Measurements from ENCODE around the gene OR2V2. TPM values are rescaled to one million over a fixed set of nuclear protein-coding genes. Genes with fewer than 3 reads are reported as not detected.
"Not testable (repeated sequence)": the region's sequence is repeated elsewhere in the genome, so short reads cannot be mapped to it uniquely, and the experiment has no call there.

OR2V2 gene
- polyA plus RNA-seq, 1 donor, result not detected

DNA sequence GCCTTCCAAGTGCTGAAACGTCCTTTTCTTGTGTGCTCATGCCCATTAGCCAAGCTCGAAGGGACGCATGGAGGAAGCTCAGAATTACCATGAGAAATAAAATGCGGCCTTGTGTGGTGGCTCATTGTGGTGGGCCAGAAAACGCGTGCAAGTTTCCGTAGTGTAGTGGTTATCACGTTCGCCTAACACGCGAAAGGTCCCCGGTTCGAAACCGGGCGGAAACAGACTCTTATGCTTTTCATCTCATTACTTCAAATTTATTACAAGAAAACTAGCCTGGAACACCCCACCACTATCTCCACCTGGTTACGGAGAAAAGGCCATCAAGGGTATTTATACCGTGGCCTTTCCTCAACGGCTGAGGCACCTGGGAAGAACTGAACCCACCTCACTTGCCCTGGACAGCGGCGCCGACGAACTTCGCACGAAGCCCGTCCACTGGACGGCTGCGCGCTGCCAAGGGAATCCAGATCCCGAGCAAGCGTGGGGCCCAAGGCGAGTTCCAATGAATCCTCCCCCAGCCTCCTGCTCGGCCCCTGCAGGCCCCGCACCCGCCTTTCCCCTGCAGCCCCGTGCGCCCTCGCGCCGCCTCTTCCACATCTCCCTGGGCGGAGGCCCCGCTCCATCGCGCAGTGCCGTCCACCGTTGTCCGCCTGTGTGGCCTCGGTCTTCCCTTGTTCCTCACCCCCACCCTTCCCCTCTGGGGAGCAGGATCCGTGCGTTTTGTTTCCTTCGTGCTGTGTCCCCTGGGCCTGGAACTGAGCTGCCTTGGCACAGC, 22.3 kb downstream of the OR2V2 start:
- DNase-seq, result not testable (repeated sequence)

DNA sequence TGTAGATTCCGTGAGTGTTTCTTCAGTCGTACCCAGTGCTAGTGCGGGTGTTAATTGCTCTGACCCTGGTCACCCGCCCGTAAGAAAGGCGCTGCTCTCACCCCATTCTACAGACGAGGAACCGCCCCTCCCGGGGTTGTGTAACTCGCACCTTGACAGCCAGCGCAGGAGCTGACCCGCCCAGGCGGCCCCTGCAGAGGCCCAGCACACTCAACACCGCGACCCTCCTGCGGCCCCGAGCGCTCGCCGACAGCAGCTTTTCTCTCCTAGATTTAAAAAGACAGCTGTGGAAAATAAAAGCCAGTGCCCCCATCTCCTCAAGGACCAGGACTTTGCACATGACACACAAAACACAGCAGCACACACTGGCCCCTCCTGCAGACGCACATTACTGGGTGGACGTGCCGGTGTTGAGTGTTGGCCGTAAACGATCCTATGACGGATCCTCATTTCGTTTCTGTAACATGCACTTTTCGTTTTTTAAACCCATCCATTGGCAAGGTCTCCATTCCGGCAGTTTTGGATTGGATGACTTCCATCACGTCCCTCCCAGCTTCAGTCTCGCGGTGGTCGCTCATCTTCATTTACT, 22.9 kb downstream of the OR2V2 start:
- no peak for DNase-seq

GRCh38 chr5:181170996-181171395, 23.6 kb downstream of the OR2V2 start:
- no peak for DNase-seq

DNA sequence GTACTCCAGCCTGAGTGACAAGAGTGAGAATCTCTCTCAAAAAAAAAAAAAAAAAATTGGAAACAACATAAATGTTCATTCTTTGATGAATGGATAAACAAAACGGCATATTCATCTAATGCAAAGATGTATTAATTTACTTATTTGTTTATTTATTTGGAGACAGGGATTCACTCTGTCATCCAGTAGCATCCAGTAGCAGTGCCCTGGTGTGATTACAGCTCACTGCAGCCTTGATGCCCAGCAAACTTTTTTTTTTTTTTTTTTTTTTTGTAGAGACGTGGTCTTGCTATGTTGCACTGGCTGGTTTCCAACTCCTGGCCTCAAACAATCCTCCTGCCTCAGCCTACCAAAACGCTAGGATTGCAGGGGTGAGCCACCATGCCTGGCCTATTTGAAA, 24.4 kb downstream of the OR2V2 start:
- DNase-seq, result no peak

DNA sequence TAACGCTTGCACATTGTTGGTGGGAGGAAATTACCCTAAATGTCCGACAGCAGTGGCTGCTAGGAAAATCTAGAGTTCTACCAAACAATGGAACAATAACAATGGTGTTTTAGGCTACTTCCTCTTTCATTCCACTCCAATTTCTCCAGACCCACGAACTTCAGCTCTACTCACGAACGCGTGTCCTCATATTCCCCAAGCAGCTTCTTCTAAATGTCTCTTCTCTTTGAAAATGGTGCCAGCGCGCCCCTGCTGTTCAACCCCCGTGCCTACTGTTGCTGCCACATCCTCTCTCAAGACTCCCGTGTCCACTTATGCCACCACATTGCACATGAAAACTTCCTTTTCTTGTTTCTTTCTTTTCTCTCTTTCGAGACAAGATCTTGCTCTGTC, 25.6 kb downstream of the OR2V2 start:
- no peak for DNase-seq

- DNase-seq, result no peak
Observed at GRCh38 chr5:181173420-181174342, 26.3 kb downstream of the OR2V2 start.

DNA sequence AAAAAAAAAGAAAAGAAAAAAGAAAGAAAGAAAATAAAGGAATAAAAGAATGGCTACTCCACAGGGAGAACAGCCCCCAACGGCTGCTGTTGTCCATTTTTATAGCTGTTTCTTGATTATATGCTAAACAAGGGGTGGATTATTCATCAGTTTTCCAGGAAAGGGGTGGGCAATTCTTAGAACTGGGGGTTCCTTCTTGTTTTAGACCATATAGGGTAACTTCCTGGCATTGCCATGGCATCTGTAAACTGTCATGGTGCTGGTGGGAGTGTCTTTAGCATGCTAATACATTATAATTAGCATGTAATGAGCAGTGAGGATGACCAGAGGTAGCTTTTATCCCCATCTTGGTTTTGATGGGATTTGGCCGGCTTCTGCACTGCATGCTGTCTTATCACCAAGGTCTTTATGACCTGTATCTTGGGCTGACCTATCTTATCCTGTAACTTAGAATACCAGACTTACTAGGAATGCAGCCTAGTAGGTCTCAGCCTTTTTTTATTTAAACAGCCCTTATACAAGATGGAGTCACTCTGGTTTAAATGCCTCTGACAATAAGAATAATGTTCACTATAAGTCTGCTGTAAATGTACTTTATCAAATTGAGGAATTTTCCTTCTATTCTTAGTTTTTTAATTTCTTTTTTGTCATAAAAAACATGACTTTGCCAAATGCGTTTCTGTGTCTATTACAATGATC, 29.0 kb downstream of the OR2V2 start:
- DNase-seq, result no peak

DNA sequence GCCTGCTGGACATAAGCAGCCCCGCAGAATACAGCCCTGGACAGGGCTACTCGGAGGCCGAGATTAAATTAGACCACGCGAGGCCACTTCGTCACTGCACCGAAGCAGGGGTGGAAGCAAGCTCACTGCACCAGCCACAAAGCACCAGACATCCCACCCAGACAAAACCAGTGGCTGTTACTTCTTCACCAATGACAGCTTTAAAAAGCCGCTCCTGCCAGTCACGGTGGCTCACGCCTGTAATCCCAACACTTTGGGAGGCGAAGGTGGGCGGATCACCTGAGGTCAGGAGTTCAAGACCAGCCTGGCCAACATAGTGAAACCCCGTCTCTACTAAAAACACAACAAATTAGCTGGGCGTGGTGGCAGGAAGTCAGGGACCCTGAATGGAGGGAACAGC, 30.2 kb downstream of the OR2V2 start:
- DNase-seq, result not testable (repeated sequence)

- no peak for DNase-seq
Observed at GRCh38 chr5:181181650-181182565, 34.5 kb downstream of the OR2V2 start.

DNA sequence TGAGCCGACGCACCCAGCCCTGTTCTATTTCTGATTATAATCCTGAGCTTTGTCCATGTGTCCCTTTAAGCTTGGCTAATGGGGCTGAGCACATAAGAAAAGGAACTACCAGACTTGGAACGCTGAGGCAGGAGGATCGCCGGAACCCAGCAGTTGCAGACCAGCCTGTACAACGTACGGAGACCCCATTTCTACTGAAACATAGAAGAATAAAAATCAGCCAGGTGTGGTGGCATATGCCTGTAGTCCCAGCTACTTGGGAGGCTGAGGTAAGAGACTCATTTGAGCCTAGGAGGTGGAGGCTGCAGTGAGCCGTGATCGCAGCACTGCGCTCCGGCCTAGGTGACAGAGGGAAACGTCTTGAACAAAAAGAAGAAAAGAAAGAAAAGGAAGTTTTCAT, 35.3 kb downstream of the OR2V2 start:
- DNase-seq, result no peak

DNA sequence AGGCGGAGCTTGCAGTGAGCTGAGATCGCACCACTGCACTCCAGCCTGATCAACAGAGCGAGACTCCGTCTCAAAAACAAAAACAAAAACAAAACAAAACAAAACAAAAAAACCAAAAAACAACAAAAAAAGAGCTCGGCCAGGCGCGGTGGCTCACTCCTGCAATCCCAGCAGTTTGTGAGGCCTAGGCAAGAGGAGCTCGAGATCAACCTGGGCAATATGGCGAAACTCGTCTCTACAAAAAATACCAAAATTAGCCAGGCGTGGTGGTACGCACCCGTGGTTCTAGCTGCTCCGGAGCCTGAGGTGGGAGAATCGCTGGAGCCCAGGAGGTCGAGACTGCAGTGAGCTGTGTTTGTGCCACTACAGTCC, 37.4 kb downstream of the OR2V2 start:
- no peak for DNase-seq

DNA sequence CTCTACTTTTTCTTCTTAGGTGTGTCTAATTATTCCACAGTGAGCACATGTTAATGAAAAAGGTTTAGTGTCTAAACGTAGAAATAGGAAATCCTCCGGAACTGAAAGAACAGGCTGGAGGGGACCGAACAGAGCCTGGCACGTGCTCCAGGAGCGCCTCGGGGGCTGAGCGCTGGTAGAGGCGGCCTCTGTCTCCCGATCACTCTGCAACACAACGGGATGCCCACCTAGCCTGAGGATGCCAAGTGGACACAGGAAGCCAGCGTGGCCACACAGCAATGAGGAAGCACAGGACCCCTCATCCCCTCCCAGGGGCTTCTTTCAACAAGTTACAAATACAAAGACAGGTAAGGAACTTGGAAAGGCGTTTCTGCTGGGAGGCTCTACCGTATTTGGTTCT, 38.2 kb downstream of the OR2V2 start:
- no peak for DNase-seq

DNA sequence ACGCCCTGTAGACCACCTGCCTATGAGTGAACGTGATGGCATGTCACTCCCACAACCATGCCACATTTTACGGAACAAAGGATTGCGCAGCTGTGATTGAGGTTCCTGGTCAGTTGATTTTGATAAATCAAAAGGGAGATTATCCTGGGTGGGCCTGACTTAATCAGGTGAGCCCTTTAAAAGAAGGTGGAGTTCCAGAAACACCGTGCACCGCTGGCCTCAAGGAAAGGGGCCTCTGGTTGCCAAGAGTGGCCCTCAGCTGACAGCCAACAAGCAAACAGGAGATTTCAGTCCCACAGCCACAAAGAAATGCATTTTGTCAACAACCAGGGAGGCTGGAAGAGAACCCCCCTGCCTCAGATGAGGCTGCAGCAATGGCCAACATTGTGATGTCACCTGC, 38.6 kb downstream of the OR2V2 start:
- no peak for DNase-seq

DNA sequence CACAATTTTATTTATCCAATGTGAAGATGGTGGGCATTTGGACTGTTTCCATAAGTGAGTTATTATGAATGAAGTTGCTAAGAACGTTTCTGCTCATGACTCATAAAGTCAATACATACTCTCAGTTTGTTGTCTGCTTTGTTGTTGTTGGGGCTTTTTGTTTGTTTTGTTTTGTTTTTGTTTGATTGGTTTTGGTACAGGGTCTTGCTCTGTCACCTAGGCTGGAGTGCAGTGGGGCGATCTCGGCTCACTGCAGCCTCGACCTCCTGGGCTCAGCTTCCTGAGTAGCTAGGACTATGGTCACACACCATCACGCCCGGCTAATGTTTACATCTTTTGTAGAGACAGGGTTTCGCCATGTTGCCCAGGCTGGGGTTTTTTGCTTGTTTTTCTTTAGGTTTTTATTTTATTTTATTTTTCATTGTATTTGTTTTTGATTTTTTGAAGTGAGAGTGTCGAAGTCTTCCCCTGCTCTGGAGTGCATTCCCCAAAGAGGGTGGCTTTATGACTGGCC, 39.7 kb downstream of the OR2V2 start:
- no peak for DNase-seq

- peak; percentile 73 for DNase-seq
Observed at GRCh38 chr5:181187500-181188213, 40.3 kb downstream of the OR2V2 start.

GRCh38 chr5:181188700-181189362, 41.4 kb downstream of the OR2V2 start:
- DNase-seq, result peak; percentile 87

- no peak for DNase-seq
Observed at GRCh38 chr5:181189363-181189961, 42.1 kb downstream of the OR2V2 start.

DNA sequence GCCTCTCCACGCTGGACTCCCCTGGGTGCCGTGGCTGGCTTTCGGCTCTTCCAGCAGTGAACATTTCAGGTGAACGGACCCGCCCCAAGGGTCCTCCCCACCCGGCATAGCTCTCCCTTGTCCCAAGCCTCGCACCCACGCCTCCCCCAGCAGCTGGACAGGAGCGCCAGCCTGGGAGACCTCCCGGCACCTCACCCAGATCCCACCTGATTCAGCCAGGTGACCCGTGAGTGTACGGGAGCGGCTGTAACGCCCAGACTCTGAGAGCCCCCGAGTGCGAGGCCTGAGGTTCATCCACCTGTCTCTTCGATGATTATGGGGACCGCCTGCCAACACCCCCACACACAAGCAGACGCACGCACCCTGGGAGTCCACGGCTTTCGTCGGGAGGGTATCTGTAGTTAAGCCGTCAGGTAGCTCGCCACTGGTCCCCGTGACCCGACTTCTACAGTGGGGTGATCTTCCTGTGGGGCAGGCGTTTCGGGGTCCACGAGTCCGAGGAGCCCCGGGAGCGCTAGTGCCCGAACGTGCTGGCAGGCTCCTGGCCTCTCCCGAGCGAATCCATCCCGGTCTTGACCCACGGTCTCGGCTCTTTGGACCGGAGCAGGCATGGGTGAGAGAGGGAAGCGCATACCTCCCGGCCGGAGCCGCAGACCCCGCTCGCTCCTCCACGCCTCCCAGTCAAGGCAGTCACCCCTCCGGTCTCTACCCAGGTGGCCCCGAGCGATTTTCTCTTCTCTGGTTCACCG, 42.8 kb downstream of the OR2V2 start:
- DNase-seq, result no peak

All from hindlimb muscle (tissue), 1 donor.